HG03442 (cell line): ENCODE data around the gene HSPH1.

Experiments used
- ATAC-seq: cut with Tn5 transposase; IDR thresholded peaks from one replicate; pipeline ENCODE4 v1.9.1; 2021; ENCODE audit warnings: mild to moderate bottlenecking, moderate library complexity; ENCODE audit not compliant: unreplicated experiment

HSPH1 gene

DNA sequence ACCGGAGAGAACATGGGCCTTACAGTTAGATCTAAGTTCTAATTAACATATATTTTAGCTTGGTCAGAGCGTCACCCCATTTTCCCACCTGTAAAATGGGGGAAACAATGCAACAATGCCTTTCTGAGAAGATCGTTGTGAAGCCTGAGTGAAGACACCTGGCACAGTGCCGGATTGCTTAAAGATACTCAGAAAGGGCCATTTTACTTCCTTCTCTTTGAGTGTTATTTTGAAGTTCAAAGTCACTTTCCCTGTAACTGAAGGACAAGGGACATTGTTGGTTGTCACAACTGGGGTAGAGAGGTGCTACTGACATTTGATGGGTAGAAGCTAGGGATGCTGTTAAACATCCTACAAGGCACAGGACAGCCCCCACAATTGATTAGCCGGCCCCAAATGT lies 28.1 kb downstream of the HSPH1 start:
- ATAC-seq = no peak

DNA sequence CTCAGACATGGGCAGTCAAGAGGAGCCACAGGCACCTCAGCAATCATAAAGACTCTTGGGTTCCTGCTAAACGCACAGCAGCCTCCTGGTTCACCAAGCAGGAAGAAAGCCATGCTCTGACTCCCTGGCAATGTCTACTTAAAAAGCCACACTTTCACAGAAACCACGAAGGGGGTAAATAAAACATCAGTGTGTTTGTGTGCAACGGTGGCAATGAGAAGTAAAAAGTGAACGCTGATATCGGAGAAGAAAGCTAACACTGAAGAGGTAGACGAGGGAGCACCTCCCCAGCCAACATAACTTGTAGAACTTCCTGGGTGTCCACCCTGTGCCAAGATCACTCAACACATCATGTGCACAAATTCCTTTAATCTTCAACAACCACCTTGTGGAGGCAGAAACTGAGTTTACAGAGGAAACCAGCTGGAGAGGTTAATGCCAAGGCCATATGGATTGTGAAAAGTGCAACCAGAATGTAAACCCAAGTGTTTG lies 30.2 kb downstream of the HSPH1 start:
- ATAC-seq = no peak

DNA sequence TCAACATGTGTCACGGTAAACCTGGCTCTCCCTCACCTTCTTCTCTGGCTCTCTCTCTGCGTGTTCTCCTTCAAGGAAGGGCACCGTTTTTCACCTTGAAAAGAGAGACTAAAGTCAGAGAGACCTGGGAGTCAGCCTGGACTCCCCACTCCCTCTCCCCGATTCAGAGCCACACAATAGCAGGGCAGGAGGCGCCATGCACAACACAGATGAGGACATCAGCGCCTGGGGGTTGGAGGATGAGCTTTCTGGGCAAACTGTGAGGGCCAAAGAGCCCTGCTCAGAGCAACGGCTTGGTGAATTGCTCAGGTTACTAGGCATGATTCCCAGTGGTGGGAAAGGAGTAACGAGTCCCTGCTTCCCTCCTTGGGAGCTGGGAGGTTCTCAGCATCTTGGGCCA lies 32.3 kb downstream of the HSPH1 start:
- ATAC-seq = no peak

GRCh38 chr13:31124204-31124603 lies 37.5 kb downstream of the HSPH1 start:
- ATAC-seq = no peak

GRCh38 chr13:31122544-31123260 lies 39.0 kb downstream of the HSPH1 start:
- ATAC-seq = no peak

- ATAC-seq = no peak
These were observed 39.6 kb downstream of the HSPH1 start for GRCh38 chr13:31122143-31122542.

- no peak for ATAC-seq
These were observed 40.1 kb downstream of the HSPH1 start for GRCh38 chr13:31121379-31122140.

DNA sequence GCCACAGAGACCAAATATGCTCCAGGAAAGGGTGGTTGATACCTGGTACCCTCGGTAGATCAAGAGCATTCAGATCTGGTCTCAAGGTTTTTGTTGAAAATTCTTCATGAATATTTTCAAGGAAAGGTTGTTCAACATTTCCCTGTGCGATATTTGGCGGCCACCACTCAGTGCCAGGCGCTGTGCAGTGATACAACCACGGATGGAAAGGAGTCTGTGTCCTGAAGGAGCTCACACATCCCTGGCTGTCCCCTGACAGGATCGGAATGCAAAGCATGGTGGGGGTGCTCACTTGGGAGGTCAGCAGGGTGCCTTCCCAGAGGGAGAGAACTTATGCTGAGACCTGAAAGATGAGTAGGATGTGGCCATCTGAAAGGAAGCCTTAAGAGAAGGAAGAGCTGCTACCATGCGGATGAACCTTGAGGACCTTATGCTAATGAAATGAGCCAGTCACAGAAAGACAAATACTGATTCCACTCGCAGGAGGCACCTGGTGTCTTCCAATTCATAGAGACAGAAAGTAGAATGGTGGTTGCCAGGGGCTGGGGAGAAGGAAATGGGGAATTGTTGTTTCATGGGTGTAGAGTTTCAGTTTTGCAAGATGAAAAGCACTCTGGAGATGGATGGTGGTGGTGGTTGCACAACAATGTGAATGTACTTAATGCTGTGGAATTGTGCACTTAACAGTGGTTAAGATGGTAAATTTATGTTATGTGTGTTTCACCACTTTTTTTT lies 41.6 kb downstream of the HSPH1 start:
- no peak for ATAC-seq

GRCh38 chr13:31119526-31119925 lies 42.2 kb downstream of the HSPH1 start:
- ATAC-seq = no peak

DNA sequence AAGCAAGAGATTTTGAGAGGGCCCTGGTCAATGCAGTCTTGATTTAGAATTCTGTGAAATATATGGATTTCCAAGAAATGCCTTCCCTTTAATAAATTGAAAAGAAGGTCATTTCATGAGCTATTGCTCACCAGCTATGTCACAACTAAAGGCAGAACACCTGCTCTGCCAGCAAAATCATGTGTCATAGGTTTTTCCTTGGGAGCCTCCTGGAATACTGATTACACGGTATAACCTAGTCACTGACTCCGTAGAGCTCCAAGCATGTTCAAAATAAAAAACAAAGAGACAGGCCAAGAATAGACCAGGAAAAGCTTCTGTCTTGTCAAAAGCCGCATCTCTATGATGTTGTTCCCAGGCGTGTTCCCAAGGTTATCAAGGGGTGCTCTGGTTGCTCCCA lies 45.5 kb downstream of the HSPH1 start:
- no peak for ATAC-seq

DNA sequence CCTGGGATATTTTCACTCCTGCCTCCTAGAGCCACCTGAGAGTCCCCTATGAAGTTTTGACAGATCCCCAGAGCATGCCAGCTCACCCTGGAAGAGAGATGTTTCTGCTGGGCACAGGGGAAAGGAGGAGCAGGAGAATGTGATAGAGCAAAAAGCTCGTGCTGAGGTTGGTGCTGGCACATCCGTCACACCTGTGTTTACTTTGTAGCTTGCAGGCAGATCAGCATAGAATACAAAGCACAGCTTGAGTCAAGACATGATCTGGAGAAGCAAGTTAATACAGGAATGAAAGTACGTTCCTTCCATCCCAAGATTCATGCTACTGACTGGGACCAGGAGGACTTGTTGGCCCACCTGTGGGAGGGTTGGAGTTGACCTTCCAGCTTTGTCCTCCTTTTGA lies 46.1 kb downstream of the HSPH1 start:
- no peak for ATAC-seq

DNA sequence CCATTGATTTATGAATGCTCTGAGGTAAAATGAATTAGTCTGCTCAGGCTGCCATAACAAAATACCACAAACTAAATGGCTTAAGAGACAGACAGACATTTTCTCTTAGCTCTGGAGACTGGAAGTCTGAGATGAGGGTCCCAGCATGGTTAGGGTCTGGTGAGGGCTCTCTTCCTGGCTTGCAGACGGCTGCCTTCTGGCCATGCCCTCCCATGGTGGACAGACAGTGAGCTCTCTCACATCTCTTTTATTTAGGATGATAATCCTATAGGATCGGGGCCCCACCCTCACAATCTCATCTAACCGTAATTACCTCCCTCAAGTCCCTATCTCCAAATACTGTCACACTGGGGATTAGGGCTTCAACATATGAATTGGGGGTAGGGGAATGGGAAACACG lies 47.1 kb downstream of the HSPH1 start:
- no peak for ATAC-seq

- ATAC-seq = no peak
These were observed 50.6 kb downstream of the HSPH1 start for GRCh38 chr13:31111136-31111535.

GRCh38 chr13:31110617-31111016 lies 51.1 kb downstream of the HSPH1 start:
- no peak for ATAC-seq

GRCh38 chr13:31110169-31110568 lies 51.5 kb downstream of the HSPH1 start:
- ATAC-seq = no peak

DNA sequence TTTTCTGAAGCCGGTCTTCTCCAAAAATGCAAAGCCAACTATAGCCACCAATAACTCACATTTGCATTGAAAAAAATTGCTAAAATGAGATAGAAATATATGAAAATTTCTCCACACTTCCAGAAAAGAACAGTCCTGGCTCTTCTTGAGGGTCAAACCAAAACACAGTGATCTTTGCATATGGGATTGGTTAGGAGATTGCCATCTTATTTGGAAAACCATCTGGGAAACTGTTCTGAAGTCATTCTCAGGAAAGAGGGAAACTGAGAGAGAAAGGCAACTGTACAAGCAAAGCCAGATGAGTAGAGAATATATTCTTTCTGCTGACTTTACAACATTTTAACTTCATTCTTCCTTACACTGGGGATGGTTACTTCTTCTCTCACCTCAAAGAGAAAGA lies 54.6 kb downstream of the HSPH1 start:
- ATAC-seq = no peak

DNA sequence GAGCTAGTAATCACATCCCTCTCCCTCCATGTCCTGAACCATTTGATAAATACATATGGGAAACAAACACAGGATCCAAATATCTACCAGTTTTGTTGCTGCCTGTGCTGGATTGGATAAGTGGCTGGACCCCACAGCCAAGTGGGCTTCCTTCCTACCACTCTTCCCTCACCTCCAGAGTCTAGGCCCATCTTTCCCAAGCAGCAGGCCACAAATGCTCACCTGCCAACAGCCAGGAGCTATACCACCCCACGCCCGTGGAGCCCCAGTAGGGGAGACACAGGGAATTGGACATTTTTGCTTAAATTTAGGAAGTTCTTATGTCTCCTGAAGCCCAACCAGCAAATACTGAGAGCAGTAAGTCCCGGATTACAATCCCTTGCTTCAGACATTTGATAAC lies 55.8 kb downstream of the HSPH1 start:
- no peak for ATAC-seq

- ATAC-seq = no peak
These were observed 56.5 kb downstream of the HSPH1 start for GRCh38 chr13:31105020-31105795.

GRCh38 chr13:31102905-31103304 lies 58.8 kb downstream of the HSPH1 start:
- no peak for ATAC-seq

- no peak for ATAC-seq
These were observed 60.1 kb downstream of the HSPH1 start for GRCh38 chr13:31101472-31102170.
